GM12878 (cell line): ENCODE data around the gene SYTL2.
"Not testable (repeated sequence)": the region's sequence is repeated elsewhere in the genome, so short reads cannot be mapped to it uniquely, and the experiment has no call there.

Experiments
- CTCF ChIP-seq, 3 experiments: IDR thresholded peaks in 2 of 3; conservative IDR thresholded peaks in 1 of 3; 2 replicates each; pipeline ENCODE4 v1.5.1; 2011; ENCODE audit warnings: low read depth in 3 of 3, low read length in 3 of 3, mild to moderate bottlenecking in 3 of 3, control low read depth in 2 of 3, moderate library complexity in 2 of 3, inconsistent platforms in 1 of 3, mixed read lengths in 1 of 3; ENCODE audit not compliant: control insufficient read depth in 2 of 3, insufficient read depth in 1 of 3; ENCODE audit errors: extremely low read depth in 1 of 3
- TARDBP ChIP-seq: IDR thresholded peaks from 2 replicates; pipeline ENCODE4 v1.6.1; 2016; ENCODE audit warnings: borderline replicate concordance

GRCh38 chr11:85670949-85671663, 139.8 kb downstream of the SYTL2 start:
- TF ChIP-seq TARDBP; CTCF (IDR thresholded peaks at IDR 0.05 in 2 of 3, conservative IDR thresholded peaks at IDR 0.05 in 1 of 3; ENCODE audit: control insufficient read depth in 2 of 3, extremely low read depth in 1 of 3, insufficient read depth in 1 of 3, low read depth in 3 of 3, low read length in 3 of 3): not testable (repeated sequence)
